ENCODE measurements around the gene PHF2.

GRCh38 chr9:93670208-93671019, 94.0 kb downstream of the PHF2 start:
- no peak for TF ChIP-seq POLR2A (IDR thresholded peaks at IDR 0.05)
- TF ChIP-seq, protein P1, sequence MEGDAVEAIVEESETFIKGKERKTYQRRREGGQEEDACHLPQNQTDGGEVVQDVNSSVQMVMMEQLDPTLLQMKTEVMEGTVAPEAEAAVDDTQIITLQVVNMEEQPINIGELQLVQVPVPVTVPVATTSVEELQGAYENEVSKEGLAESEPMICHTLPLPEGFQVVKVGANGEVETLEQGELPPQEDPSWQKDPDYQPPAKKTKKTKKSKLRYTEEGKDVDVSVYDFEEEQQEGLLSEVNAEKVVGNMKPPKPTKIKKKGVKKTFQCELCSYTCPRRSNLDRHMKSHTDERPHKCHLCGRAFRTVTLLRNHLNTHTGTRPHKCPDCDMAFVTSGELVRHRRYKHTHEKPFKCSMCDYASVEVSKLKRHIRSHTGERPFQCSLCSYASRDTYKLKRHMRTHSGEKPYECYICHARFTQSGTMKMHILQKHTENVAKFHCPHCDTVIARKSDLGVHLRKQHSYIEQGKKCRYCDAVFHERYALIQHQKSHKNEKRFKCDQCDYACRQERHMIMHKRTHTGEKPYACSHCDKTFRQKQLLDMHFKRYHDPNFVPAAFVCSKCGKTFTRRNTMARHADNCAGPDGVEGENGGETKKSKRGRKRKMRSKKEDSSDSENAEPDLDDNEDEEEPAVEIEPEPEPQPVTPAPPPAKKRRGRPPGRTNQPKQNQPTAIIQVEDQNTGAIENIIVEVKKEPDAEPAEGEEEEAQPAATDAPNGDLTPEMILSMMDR (IDR thresholded peaks at IDR 0.05) = no peak
